Lung microvascular endothelial cell (primary cell): ENCODE results near the gene CABP4. TPM values are rescaled to one million over a fixed set of nuclear protein-coding genes. Genes with fewer than 3 reads are reported as not detected.

ENCODE experiments used
- DNase-seq, 2 donors: peaks; one replicate each; pipeline versions ENCODE4 v3.0.0 to v3.0.0-alpha.2; 2010; ENCODE audit warnings: low read depth in 2 of 2
- total RNA-seq: library from RNA; depleted of rRNA; stranded (reverse); fragments of >200 nt; gene quantifications from 2 replicates; pipeline ENCODE4 v1.2.1, GENCODE V29; 2014

The CABP4 gene
- total RNA-seq, 1 donor from 2014 or later, result 0.60 TPM

DNA sequence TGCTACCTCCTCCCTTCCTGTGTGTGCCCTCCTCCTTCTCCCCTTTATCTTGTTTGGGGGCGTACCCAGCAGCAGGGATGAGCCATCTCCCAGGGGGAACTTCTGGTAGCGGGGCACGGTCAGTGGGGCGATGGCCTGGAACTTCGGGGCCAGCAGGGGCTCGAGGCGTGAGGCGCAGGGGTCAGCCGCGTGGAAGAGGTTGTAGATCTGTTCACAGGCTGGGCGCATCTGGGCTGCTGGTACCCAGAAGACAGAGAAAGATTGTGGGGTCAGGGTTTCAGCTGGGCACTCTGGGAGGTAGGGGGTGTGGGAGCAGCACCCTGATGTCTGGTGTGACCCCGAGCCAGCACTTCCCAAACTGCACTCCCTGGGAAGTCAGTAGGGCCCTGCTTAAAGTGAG is 41.0 kb downstream of the CABP4 start:
- no peak for DNase-seq

DNA sequence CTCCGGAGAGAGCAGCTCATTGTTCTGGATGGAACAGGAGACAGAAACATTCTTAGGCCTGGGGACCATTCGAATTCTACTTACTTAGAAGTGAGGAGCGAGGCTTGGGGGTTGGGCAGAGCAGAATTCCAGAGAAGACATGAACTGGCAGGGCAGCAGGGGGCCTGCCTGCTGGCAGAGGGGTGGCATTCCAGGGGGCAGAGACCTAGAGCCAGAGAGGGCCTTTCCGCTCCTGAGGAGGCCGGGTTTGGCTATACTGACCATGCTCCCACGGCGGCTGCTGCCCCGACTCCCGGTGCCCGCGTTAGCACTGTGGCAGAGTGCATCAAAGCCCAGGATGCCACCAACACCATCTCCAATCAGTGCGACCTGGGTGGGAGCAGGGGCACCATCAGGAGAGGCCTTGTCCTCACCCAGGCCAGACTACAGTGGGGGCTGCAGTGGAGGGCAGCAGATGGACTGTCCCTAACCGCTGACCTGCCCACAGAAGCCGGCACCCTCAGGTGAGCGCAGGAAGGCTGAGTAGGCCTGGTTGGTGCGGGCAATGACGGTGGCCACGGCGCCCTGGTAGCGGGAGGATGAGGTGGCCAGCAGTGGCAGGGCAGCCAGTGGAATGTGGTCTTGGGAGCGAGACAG is 42.6 kb downstream of the CABP4 start:
- no peak for DNase-seq

DNA sequence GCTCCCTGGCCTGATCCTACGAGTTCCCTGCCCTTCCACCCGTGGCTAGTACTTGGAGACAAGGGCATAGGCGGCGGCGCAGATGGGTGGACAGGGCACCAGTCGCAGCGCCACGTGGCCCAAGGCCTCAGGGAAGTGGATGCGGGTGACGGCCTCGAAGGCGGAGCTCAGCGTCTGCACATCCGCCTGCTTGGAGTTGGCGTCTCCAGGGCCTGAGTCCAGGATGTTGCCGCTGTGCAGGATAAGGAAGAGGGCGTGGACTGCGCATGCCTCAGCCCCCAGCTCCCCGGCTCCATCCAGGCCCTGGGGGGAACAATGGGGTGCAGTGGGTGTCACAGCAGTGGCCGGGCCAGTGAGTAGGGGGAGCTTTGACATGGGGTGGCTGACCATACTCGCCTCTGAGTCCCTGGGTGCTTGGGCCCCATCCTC is 43.4 kb downstream of the CABP4 start:
- DNase-seq, result peak in 1 of 2 donors; percentile 46

DNA sequence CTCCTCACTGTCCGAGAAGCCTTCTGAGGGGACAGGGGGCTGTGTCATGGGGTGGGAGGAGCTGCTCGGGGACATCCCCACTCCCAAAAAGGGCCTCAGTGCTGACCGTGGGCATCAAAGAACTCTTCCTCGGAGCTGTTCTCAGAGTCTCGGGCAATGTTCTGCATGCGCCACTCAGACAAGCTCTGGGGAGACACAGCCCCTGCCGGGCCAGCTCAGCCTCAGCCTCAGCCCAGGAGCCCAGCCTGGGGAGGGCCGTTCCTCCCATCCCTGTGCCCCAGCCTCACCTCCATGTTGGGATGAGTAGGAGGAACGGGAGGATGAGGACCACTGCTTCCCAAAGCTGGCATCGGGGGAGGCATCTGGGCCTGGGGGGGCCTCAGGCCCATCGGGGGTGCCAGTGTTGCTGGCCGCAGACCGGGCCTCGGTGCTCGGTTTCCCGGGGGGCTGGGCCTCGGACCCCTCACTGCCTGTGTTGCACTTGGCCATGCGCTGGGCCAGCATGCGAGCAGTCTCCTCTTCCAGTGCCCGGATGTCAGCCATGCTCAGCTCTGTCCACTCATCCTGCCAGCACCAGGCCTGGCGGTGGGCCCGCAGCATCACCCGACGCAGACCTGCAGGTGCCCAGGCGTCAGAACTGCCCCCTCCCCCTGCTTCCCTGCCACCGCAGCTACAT is 44.8 kb downstream of the CABP4 start:
- no peak for DNase-seq

DNA sequence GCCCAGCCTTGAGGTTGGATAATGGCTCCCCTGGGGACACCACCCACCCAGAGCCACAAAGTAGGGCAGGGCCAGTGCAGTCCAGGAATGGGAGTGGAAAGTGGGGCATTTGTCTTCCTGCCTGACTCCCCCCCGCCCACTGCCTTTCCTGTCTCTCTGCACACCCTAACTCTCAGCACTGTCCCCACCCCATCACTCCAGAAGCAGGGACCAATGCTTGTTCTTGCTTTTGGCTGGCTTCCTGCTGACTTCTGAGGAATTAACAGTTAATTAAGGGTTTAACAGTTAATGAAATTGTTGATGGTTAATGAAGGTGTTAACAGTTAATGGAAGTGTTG is 45.3 kb downstream of the CABP4 start:
- DNase-seq, result no peak

DNA sequence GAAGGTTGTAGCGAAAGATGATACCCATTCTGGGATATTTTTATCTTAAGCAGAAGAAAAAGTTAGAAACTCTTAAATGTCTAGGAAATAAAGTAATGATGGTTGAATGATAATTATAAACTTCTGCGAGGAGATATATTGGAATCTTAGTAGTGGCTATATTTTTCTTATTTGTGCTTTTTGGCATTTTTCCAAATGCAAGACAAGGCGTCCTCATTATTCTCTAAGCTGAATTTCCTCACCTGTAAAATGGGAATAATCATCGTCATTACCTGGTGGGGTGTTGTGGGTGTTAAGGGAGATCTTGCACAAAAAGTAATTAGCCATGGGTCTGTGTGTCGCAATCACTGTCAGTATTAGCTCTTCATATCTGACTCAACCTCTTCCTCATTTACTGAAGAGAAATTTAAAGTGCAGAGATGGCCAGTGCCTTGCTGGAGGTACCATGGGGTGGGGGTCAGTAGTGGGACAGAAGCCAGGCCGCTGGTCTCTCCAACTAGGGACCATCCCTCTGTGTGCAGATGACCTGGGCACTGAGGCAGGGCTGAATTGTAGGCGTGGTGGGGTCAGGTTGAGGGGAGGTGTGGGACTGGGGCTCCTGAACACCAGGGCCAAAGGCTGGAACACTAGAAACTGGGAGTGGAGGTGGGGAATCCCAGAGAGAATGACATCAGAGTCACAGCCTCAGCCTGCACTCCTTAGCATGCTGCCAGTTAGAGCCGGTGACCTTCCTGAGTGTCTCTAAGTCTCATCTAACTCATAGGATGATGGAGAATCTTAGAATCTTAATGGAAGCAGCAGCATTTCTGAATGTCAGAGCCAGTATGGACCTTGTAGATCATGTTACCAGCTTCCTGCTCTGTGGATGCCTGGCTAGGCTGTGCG is 45.9 kb downstream of the CABP4 start:
- DNase-seq, result no peak

DNA sequence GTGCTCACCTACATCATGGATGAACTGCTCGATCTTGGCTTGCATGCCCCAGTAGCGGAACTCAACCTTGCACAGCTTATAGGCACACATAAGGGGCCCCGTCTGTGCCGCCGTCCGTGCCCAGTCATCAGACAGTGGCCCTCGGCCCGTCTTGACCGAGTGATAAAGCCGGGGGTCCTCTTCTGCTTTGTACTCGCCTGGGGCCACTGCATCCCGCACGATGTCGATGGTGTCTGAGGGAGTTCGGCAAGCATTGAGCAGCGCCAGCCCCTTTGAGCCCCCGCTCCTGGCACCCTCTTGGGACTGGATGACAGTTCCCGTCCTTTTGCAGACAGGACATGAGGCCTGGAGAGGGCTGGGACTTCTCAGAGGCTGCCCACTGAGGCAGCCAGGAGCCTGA is 46.7 kb downstream of the CABP4 start:
- DNase-seq, result no peak

DNA sequence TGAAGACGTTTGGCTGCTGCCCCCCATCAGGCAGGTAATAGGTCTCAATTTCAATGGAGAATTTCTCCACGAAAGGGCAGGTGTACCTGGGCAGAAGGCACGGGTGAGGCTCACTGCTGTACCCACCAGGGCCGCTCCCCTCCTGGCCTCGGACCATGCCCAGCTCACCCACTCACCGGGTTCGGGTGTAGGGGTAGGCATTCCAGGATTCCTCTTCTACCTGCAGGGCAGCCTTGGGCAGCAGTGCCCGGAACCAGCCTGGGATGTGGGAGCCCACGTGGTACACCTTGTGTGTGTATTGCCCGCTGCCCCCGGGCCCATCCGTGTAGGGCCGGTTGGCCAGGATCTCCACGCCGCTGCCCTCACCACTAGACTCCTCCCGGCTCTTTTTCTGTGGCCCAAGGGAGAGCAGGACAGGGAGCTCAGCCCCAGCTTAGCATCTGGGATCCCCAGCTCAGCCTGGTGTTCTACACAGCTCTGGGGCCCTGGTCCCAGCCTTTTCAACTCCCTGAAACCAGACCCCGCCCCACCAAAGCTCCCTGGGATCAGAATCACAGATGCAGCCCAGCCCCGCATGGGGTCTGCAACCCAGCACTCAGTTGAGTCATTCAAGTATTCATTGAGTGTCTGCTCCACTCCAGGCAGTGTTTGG is 47.3 kb downstream of the CABP4 start:
- DNase-seq, result no peak

DNA sequence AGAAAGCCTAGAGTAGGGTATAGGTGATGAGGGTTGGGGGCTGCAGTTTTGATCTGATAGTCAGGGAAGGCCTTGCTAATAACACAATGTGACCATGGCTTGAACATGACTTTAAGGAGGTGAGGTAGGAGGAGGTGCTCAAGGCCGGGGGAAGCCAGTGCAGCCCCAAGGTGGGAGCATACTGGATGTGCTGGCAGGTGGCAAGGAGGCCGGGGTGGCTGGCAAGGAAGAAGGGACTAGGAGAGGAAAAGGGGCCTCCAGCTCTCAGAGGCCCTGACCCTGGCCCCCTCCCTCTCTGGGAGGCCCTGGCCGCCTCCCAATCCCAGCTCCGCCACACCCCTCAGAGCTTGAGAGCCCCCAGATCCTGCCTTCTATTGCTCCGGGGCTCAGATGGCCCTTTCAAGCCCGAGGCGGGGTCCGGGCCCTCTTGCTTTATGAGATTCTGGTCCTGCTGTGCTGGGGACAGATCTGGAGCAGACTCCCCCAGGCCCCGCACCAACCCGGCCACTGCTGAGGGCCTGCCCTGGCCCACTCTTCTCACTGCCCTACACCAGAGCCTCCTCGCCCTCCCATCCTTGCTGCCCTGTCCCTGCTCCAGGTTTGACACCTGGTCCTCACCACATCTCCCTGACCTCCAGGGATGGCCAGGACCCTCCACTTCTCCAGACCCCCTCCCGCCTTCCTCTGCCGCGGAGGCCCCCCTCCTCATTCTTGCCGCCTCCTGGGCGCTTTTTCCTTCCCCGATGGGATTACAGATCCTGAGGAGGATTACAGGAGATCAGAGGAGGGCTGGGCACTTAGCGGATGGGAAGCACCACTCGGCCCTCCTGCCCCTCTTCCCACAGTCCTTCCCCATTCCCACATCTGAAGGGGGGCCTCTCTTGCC is 48.2 kb downstream of the CABP4 start:
- no peak for DNase-seq

DNA sequence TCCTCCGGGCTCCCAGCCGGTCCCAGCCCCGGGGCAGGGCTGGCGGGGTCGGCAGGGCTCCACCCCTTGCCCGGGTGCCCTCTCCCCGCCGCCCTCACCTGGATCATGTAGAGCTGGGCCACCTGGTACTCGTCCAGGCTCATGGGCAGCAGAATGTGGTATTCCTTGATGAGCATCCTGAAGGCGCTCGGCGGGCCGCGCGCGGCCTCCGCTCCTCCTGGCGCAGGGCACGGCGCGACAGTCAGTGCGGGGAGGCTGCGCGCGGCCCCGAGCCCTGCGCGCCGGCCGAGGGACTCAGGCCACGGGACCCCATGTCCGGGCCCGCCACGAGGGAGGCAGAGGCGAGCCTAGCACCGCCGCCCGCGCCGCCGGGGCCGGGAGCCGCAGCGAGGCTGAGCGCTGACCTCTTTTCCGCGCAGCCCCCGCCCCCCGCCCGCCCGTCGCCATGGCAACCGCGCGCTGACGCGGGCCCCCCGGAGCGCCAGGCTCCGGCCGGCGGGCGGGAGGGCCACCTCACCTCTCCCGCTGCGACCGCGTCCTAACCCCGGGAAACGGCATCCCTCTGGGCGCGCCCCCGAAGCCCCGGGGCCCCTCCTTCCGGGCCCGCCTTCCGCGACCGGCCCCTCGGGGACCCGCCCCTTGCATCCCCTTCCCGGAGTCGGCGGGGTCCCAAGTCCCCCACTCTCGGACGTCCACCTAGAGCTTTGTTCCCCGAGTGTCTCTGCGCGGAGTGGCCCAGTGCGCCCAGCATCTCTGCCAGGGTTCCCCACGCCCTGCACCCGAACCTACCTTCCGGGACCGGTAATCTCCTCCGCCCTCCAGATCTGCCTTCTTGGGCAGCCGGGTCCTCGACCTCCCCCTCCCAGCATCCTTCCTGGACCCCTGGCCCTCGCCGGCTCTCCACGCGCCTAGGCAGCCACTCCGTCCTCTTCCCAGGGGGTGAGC is 49.1 kb downstream of the CABP4 start:
- peak; percentile 12 to 48 for DNase-seq

DNA sequence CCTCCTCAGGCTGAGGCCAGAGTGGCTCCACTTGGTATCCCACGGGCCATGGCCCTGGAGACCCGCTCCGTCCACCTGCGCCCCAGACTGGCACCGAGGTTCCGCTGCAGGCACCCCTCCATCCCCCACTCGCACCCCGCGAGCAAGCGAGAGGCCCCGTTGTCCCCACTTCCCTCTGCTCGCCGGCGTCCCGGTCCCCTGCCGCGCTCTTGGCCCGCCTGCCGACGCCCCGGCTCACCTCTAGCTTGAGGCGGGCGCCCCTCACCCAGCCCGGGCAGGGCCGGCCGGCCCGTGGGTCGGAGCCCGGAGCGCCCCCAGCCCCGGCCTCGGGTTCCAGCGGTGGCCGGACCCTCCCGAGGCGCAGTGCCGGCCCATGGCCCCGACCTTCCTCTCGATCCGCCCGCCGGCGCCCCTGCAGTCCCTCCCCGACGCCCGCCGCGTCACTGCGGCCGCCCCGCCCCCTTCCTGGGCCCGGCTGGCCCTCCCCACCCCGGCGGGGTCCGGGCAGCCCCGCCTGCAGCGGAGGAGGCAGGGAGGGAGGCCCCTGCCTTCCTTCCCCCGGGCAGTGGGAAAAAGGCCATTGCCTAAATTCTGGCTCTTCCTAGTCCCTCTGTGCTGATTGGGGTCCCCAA is 49.9 kb downstream of the CABP4 start, which contains the start of gene PITPNM1:
PITPNM1 (minus strand) TSS at position 414 of the 632 bp plus-strand sequence. CDS start 1,183 bp downstream, outside the sequence.
- DNase-seq, result peak; percentile 10 to 12

DNA sequence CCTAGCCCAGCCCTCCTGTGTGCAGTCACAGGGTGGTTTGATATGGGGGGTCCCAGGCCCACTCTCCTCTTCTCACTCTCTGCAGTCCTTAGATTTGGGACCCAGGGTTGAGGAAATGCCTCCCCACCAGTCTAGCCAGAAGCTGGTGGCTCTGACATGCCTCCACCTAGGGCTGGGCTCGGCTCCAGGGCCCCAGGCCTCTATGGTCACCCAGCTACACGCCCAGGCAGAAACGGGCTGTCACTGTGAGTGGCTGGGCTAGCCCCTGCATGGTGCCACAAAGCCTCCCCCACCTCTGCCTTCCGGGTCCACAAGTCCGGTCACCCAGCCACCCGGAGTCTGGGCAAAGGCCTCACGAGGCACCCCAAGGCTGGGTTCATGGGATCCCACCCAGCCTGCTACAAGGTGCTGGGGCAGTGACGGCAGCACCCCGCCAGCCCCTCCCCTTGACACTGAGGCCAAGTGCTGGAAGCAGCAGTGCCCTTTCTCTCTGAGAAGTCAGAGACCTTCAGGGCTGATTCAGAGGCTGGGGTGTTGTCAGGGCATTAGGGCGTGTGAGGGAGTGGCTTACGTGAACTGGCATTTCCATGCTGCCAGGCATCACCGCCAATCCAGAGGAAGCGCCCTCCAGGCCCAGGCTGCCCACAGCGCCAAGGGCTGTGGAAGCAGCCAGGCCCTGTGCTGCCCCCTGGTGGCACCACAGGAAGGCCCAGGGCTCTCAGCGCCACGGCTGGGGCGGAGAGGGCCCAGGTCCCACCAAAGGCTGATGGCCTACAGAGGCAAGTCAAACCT is 50.6 kb downstream of the CABP4 start:
- peak; percentile 87 to 89 for DNase-seq

DNA sequence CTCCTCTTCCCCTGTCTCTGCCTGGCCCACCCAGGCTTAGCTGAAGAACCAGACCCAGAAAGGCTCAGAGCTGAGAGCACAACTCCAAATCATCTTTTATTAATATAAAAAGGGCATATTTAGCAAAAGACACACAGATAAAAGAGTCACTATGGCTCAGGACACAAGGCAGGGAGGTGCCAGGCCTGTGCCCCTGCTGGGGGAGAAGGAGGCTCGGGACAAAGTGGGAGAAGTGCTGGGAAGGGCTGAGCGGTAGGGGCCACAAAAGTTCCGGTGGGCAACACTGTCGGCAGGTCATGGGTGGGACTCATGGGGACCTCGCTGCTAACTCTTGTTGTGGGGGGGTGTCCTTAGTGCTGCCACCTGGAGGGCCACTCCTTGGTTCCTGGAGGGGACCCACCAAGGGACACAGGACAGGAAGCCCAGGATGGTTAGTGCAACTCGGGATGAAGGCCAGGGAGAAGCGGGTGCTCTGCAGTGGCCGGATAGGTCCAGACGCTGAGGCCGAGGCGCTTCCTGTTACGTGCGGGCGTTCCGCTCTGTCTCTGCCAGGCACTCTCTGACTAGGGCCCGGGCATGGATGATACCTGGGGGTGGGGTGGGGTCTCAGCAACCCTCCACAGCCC is 51.4 kb downstream of the CABP4 start:
- DNase-seq, result no peak

DNA sequence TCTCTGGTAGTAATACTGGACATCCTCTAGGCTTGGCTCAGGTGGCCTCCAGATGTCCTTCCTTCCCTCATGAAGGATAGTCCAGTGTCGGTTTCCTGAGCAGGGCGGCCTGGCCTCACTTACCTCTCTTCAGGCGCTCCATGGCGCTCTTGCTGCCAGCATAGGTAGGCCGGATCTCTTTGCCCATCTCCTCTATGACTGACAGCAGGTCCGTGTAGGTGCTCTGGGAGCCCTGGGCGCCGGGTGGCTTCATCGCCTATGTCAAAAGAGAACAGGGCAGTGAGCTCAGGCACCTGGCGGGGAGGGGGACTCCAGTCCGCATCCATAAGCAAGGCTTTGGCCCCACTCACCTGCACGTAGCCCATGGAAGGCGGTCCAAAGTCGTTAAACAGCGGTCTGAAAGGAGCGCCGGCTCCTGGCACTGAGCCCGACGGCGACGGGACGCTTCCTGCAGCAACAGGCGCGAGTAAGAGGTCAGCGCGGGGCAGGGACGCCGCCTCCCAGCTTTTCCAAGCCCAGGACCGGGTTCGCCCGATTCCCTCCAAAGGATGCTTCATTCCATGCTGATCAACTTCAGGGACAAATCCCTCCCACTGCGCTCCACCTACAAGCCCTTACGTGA is 52.2 kb downstream of the CABP4 start:
- DNase-seq, result peak in 1 of 2 donors; percentile 84

DNA sequence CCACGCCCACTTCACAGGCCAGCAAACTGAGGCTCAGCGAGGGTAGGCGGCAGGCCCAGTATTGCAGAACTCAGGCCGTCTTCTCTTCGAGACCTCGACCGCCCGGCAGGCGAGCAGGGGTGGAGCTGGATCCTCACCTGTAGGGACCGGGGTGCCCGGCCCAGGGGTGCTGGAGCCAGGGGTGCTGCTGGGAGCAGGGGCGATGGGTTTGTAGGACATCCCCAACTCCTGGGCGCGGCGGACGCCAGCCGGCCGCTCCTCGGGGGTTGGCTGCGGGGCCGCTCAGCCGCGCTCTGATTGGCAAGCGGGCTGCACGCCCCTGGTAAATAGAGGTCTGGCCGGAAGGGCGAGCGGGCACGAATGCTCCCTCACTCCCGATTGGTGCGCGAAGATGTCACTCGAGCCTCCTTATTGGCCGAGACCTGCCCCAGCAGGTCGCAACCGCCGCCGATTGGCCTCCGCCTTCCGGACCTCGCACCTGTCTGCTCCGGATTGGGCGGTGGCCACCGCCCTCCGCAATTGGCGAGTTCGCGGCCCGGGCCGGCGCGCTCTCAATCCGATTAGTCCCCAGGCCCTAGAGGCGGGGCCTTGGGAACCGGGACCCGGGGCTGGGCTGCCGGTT is 52.8 kb downstream of the CABP4 start, which contains the start of gene CDK2AP2:
CDK2AP2 (minus strand) TSS at position 299 of the 622 bp plus-strand sequence; CDS start at position 219, 80 bp downstream.
- DNase-seq, result peak; percentile 100

DNA sequence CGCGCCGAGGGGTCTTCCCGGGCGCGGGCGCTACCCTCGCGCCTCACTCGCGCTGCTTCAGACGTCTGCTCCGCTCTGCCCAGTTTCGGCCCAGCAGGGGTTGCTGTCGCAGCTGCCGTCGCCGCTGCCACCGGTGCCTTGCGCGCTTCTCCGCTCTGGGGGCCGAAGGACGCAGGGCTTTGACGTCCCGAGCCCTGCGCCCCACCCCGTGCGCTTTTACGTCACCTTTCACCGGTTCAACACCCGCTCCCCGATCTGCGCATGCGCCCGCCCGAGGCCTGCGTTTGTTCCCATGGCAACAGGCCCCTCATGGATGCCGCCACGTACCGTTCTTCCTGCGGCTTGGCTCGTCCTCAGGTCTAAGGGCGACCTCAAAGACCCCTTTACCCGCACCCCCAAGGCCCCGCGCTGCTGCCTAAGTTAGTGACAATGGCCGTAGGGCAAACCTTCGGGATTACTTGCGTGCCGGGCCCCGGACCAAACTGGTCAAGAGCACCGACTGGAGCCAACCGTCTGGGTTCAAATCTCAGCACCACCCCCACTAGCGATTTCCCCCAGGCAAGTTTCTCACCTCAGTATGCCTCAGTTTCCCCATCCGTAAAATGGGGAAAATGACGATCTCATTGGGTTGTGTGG is 53.5 kb downstream of the CABP4 start:
- DNase-seq, result peak; percentile 97 to 98
